GM19438 (cell line): ENCODE measurements around the gene LHFPL3.

ENCODE experiments used
- ATAC-seq: cut with Tn5 transposase; IDR thresholded peaks from one replicate; pipeline ENCODE4 v1.9.1; 2021; ENCODE audit warnings: low read depth; ENCODE audit not compliant: unreplicated experiment

Gene LHFPL3

DNA sequence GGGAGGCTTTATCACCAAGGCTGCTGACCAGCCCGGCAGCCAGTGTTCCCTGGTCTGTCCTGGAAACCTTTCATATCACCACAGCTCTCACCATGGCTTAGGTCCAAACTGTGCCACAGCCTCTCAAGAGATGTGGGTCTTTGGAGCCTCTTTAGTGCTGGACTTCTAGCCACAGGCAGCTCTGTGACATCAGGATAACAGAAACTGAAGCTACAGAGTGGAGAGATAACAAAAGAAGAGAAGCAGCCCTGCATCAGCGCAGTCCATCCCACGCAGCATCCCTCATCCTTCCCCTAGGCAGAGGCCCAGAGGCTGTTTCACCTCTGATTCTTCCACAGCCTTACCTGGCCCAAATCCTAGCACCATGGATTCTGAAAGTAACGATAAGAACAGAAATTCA lies 497.7 kb downstream of the LHFPL3 start:
- no peak for ATAC-seq

DNA sequence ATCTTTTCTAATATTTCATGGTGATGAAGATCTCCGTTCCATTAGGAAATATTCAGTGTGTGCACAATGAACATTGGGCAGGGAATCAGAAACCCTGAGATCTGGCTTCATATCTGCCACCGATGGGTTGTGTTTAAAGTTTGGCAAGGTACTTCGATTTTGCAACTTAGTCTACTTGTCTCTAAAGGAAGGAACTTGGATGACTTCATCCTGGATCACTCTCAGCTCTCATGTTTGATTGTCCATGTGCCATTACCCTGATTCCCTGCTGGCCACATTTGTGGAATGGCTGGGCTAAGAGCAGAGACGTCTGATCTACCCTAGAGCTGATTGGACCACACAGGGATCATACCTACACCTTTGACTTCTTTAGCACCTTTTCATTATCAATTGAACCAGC lies 508.6 kb downstream of the LHFPL3 start:
- ATAC-seq, result no peak

DNA sequence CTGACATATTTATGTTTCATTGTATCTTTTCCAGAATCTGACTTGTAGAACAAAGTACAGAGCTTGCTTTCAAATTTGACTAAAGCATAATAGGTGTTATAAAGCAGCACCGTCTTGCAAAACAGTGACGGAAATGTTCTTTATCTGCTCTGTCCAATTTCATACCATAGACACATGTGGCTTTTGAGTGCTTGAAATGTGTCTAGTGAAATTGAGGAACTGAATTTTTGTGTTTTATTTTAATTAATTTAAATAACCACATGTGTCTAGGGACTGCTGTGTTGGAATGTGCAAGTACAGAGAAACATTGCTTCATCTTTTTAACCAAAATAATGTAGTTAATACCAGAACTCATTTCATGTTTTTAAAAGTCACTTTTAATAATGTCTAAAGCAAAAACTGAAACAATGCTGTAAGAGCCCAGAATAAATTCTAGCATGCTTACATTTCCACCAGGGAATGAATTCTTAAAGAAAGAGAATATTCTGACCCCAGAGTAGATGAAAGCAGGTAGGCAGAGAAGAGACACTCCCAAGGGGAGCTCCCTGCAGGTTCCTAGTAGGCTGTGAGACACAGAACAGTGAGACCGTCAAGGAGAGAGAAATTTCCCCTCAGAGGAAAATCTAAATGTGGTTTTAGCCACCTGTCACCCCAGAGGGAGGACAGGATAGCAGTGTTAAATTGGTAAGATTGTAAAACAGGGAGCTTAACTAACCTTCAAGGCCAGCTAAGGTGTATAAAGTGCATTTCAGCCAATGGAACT lies 510.3 kb downstream of the LHFPL3 start:
- no peak for ATAC-seq

DNA sequence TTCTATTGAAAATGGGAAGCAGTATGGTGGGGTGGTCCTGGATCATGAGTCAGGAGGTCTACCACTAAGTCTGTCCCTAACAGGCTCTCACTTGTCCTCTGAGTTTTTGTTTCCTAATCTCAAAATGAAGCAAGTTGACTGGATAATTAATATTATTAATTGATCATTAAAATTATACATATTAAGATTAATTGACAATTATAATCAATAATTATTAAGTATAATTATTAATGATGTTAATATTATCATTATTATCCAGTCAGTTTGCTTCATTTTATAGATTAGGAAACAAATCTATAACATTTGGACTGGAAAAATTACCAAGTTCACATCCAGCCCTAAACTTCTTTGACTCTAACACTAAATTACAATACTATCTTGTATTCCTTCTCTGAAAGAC lies 511.4 kb downstream of the LHFPL3 start:
- ATAC-seq, result no peak

DNA sequence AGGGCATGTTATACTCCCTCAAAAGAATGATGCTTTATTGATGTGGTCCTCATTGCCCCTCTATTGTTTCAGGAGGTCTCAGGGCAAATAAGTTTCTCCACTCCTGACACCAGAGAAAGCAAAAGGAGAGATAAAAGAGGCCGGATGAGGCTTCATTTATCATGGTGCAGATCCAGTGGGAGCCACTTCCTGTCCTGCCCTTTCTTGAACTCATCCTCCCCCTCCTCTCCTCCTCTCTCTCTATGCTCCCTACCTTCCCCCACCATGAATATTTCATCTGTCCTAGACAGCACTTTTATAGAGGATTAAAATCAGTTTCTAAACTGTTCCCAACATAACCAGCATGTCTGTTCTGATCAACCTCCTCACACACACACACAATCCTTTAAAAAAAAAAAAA lies 513.4 kb downstream of the LHFPL3 start:
- ATAC-seq, result no peak

DNA sequence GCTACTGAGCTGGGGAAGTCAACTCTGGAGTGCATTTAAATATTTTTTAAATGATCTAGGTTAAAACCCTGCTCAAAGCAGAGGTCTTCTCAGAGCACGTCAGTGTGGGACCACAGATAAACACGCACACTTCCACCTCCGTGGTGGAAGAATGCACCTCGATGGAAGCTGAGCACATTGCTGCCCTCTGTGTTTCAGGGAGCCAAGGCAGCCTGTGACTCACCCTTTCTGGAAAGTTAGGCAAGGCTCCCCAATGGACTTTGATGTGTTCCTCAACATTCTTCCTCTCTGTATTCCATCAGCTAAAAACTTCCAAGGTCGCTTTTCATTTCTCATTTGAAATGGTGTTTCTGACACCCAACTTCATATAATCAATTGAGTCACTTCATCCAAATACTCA lies 514.8 kb downstream of the LHFPL3 start:
- no peak for ATAC-seq

DNA sequence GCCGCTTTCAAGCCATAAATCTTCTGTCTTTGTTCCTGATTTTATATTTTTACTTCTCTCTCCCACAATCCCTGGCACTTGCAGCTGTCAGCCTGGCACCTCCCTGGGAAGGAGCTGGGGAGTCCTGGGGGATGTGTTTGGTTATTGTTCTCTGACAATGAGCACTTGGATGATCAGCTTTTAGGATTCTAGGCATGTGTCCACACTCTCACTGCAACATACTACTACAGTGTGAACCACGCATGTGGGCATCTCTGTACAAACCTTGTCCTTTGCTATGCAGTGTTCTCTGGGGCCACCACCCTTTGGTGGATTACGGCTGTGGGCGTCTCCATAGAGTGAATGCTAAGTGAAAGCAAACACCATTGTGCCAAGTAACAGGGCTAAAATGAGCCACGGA lies 517.2 kb downstream of the LHFPL3 start:
- no peak for ATAC-seq

DNA sequence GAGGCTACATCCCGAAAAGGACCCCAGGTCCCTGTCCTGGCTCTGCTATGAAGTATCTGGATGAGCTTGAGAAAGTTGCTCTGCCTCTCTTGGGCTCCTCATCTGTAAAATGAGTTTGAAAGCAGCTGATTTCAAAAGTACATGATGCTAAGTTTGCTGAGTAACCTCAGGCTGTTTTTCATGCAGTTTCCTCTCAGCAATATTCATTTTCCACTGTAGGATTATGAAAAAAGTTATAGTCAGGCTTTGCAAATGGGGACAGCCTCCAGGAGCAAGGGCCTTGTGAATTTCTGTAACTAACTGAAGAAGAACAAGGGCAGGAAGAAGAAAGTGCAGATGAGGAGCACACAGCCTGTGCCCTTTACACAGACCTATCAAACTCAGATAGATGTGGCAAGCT lies 518.3 kb downstream of the LHFPL3 start:
- no peak for ATAC-seq

DNA sequence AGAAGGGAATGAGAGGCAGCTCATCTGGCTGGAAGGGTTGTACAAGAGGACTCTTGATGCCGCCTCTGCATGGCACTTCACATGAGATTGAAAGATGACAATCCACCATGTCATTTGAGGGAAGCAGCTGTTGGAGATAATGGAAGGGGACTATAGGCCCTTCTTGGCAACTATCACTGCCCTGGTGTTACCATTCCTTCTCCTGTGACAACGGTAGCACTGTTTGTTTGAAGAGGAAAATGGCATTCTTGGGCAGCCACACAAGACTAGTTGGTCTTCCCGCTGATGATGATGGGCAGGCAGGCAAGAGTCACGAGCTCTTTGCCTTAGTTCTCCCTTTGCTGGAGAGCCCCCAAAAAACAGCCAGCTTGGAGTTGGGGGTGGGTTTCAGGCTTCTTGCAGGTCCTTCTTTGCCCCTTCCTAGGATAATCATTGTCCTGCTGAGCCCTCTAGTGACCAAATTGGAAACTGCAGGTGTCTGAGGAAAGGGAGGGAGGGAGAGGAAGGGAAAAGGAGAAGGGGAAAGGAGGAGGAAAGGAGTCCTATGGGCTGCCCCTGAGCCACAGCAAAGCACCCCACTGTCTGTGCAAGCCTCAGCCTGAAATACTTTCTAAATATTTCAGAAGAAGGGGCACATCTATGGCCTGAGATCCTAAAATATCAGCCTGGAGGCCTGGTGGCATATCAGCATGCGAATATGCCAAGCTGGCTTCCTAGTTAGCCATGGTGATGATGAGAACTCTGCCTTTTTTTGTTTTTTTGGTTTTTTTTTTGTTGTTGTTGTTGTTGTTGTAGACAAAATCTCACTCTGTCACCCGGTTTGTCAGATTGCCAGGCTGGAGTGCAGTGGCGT lies 520.0 kb downstream of the LHFPL3 start:
- peak; percentile 46 for ATAC-seq

DNA sequence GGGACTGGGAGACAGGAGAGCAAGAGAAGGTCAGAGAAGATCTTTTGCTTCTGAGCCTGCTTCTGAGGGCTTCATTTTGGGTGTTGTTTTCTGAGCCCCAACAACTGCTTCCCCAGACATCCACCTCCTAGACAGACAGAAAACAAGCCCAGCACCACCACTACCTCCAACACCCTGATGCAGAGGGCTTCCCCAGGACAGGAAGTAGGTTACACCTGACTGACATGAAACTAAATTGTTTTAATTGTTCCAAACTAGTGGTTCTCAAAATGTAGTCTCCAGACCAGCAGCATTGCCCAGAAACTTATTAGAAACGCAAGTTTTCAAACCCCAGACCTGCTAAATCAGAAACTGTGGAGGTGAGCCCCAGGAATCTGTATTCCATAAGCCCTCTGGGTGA lies 522.0 kb downstream of the LHFPL3 start:
- no peak for ATAC-seq

DNA sequence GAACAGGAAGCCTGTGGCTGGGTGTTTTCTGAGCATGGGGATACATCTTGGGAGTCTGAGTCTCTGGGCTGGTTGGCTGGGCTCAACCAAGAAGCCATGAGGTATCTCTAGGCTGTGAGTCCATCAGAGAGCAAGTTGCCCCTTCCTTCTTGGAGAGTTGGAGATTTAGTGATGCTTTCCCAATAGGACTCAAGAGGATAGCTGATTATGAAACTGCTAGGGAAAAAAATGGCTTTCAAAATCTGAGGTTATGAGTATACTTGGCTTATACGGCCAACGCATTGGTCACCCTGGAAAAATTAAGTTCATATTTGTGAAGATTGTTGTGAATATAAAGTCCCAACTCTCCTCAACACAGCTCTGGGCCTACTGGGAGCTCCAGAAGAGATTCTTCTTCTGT lies 522.9 kb downstream of the LHFPL3 start:
- no peak for ATAC-seq

DNA sequence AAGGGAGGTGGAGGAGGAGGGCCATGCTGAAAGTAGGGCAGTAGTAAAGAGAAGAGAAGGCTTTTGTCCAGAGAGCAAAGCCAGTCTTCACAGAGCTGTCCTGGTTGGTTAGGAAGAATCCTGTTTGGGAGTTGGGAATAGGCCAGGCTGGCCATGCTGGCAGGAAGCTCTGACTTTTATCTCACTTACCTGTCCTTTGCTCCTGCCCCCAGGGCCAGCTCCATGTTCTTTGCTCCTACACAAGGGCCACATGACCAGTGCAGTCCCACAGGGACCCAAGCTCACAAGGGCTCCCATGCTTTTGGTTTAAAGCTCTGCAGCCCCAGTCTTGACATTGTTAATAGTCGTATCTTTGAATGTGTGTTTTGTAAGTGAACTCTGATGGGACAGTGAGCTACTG lies 524.0 kb downstream of the LHFPL3 start:
- no peak for ATAC-seq

DNA sequence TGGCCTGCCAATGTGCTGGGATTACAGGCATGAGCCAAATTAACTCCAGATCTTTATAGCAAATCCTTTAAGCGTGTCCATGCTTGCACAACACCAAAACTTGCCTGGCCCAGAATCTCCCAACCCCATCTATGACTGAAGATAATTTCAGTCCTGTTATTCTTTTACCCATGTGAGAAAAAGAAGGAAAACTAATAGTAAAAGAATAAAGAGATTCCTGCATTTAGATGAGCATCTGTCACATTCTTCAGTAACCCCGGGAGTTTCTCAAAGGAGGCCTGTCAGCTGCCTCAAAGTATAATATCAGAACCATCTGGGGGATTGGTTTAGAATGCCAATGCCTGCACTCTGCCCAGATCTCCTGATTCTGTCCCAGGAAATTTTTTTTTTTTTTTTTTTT lies 527.5 kb downstream of the LHFPL3 start:
- no peak for ATAC-seq

DNA sequence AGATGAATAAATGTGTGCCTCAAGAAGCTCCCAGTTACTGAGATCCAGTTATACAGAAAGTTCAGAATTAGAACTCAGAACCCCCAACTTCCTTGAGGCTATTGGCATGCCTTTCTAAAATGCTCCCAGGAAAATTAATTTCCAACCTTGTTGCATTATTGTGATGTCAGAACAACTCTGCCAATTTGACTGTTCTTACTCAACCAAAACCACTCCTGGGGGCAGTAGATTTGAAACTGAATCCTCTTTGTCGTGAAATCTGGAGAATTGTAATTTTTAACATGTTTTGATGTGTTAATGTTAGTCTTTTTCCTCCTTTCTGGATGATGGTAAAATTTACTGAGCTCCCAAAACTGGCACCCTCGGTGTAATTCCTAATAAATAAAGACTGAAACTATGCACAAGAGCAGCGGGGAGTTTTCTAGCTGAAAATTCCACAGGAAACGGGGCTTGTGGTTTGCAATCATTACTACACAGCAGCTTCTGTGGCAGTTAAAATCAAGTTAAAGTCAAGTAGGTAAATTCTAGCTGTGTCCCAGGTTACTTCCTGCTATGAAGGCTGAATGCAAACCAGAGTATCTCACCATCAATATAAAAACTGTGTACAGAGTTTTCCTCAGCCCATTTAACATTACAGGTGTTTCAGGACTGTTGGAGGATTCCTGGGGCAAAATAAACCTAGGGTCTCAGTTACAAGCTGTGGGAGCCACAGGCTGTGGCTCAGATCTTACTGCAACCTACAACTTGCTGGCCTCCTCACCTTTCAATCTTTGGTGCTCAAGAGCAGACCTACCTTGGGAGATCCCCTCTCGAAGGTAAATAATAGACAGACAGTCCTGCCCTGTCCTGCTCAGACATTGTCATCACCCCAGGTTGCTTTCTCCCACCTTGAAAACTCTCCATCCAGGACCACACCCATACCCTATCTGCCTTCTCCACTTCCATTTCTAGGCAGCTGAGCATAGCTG lies 529.3 kb downstream of the LHFPL3 start:
- peak; percentile 67 for ATAC-seq

DNA sequence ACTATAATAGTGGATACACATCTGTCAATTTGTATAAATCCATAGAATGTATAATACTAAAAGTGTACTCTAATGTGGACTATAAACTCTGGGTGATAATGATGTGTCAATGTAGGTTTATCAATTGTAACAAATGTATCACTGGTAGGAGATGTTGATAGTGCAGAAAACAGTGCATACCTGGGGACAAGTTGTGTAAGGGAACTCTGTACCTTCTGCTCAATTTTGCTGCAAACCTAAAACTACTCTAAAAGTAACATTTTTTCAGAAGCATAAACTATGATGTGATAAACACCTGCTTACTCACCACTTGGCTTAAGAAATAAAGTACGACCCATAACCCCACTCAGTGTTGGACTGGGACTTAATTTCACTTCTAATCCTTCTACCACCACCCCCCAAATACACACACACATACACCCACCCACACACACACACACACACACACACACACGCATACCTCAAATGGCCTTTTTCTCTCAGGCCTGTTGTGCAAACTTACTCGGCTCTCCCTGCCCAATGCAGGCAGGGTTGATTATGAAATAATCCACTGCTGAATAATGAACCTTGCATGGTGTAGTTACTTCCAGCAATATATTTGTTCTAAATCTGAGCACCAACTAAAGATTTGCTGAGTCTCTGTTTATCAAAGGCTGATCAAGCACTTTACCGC lies 531.5 kb downstream of the LHFPL3 start:
- ATAC-seq, result no peak

DNA sequence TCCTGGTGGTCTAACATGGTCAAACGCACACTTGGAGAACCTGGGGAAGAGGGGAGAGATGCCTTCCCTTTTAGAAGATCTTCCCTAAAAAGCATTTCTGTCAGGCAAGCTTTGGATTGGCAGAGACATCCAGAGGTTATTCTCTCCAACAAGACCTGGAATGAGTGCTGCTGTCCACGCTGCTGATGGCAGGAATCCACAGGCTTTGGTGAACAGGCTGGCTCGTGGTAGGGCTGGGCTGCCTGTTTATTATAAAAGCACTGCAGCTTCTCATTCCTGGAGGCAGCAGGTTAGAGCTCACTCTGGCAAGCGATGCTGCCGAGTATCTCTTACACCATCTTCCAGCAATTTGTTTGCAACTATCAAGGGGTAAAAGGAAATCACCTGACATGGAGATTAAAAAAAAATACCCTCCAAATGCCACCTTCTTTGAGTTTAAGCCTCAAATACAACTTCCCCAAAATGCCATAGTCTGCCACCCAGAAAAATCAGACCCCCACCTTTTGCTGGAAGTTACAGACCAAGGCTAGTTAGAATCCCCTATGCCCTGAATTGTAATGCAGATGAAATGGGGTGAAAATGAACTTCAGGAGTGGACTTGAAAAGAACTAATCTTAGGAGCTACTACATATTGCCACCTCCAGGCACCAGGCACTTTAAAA lies 533.5 kb downstream of the LHFPL3 start:
- ATAC-seq, result no peak

DNA sequence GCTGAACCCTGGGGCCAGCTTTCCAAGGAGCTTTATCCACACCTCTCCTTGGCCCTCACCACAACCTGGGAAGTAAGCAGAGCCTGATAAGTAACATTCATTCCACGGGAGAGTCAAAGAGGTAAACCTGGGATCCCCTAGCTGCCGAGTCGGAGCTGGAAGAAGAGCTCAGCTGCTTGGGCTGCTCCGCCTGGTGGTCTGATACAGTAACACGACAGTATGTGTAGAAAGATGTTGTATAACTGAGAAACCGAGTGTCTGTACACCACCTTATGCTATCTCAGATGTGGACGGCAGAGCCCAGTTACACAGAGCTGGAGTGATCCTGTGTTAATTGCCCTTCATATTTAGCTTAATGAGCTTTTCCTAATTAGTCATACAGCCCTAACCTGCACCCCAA lies 534.3 kb downstream of the LHFPL3 start:
- no peak for ATAC-seq

DNA sequence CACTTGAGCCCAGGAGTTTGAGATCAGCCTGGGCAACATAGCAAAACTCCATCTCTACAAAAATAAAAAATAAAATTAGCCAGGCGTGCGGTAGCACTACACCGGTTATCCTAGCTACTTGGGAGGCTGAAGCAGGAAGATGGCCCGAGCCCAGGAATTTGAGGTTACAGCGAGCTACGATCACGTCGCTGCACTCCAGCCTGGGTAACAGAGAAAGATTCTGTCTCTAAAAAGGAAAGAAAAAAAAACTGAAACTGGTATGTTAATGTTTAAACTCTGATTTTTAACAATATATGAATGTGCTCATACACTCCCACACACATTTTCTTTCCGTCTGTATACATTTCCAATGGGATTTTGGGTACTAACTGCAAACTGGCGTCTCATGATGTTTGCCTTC lies 545.0 kb downstream of the LHFPL3 start:
- no peak for ATAC-seq

DNA sequence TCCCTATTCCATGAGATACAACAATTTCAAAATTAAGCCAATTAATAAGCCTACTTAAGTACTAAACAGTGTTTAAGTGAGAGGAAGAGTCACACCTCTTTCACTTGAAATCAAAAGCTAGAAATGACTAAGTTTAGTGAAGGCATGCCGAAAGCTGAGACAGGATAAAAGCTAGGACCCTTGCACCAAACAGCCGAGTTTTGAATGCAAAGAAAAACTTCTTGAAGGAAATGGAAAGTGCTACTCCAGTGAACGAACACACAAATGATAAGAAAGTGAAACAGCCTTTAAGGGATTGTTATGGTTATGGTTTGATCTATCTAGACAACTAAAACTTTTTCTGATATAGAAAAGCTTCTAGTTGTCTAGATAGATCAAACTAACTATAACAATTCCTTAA lies 550.2 kb downstream of the LHFPL3 start:
- ATAC-seq, result peak; percentile 91

DNA sequence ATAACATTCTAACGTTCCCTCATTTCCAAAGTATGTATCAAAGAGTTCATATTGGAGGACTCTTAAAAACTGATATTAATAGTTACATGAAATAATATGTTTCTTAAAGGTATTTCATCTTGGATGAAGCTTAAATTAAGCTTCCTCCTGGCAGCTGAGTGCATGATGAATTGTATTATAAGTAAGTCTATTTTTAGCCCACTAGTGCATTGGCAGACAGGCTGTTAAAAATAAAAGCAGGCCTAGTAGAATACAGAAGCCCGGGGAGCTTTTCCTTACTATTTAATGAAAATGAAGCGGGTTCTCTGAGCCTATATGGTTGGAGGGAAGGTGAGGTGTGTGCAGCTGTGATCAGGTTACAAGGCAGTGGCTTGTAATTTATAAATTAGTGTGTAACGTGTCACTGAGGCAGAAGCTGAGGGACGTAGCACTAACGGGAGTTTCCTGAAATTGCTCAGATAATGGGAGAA lies 554.9 kb downstream of the LHFPL3 start:
- no peak for ATAC-seq
